Choroid plexus epithelial cell (primary cell): Measurements from ENCODE around the gene STOM.

ENCODE experiments used
- DNase-seq: peaks from one replicate; pipeline ENCODE4 v3.0.0-alpha.2; 2010; ENCODE audit warnings: low read depth
- H3K4me3 ChIP-seq: 2 replicates; pipeline ENCODE4 v1.5.1; 2011; ENCODE audit warnings: low read depth, mild to moderate bottlenecking, control low read depth, low read length, moderate library complexity
- CTCF ChIP-seq: conservative IDR thresholded peaks from 2 replicates; pipeline ENCODE4 v1.5.1; 2011; ENCODE audit warnings: low read depth, mild to moderate bottlenecking, control low read depth, inconsistent platforms, low read length, moderate library complexity

STOM gene

GRCh38 chr9:121316378-121316777 is 53.7 kb downstream of the STOM start:
- no peak for TF ChIP-seq CTCF
- no peak for DNase-seq
- H3K4me3 ChIP-seq = no peak overlapping the region

- H3K4me3 ChIP-seq = no peak overlapping the region
- no peak for DNase-seq
- TF ChIP-seq CTCF = no peak
Measured at GRCh38 chr9:121313458-121314152, 56.4 kb downstream of the STOM start.

- no peak for TF ChIP-seq CTCF
- DNase-seq = no peak
- no peak overlapping the region for H3K4me3 ChIP-seq
Measured at GRCh38 chr9:121312169-121312568, 57.9 kb downstream of the STOM start.

- no peak overlapping the region for H3K4me3 ChIP-seq
- no peak for TF ChIP-seq CTCF
- no peak for DNase-seq
Measured at GRCh38 chr9:121310571-121310970, 59.5 kb downstream of the STOM start.

- TF ChIP-seq CTCF = no peak
Measured at GRCh38 chr9:121309833-121310425, 60.1 kb downstream of the STOM start.

GRCh38 chr9:121309171-121309570 is 60.9 kb downstream of the STOM start:
- DNase-seq = no peak
- no peak overlapping the region for H3K4me3 ChIP-seq
- TF ChIP-seq CTCF = no peak

More at GRCh38 chr9:121309833-121310425, 60.1 kb downstream of the STOM start:
- H3K4me3 ChIP-seq = no peak overlapping the region
- no peak for DNase-seq

GRCh38 chr9:121308765-121309164 is 61.3 kb downstream of the STOM start:
- no peak for TF ChIP-seq CTCF
- H3K4me3 ChIP-seq = no peak overlapping the region
- no peak for DNase-seq
